ENCODE measurements around the gene BCAS3.

Gene BCAS3

DNA sequence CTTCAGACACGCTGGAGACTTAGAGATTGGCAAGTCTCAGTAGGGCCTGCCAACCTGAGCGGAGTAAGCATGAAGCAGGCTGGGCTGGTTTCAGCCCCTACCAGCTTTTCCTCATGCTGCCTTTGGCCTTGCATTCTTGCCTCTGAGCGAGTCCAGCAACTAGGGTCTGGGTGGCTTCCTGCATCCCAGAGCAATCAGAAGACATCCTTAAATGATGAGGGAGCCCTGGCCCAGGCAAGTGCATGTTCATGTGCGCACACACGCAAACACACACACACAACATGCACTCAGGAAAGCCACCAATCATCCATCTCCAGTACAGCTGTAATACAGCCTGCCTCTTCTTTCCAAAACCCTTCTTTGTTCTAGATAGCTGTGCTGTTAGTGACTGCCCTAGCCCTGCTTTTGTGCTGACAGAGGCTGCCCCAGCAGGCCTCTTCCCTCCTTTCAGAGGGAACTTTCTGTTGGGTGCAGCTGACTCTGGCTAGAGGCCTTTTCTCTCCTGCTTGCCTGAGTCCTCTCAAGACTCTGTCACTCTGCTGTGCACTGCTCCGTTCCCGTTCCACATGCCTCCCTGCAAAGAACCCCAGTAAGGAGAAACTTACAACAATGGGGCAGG is 691.3 kb downstream of the BCAS3 start:
- Mint-ChIP-seq H3K27ac (no peak overlapping the region), H3K9me3 (no peaks in the 10 kb centered on the region), H3K27me3 (no peaks in the 10 kb centered on the region), H3K4me3 (no peak overlapping the region), H3K4me1 (no peaks in the 10 kb centered on the region), H3K36me3 (peaks cover 8% of the 10 kb centered on the region)
- no peak for ATAC-seq

DNA sequence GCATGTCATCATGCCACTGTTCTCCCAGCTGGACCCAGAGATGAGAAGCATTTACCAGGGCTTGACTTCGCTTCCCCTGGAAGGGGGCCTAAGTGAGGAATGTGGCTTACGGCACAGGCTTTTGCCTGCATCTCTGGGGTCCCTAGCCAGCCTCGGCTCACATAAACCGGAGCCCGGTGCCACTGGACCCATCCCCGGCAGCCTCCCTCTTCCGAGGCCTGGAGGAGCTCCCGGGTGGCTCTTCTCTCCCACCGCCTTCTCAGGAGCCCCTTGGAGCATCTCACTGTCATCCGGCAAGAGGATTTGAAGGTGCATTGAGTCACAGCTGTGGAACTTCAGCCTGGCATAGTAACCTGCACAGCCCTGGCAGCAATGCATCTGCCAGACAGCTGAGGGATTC is 692.1 kb downstream of the BCAS3 start:
- no peak for ATAC-seq
- Mint-ChIP-seq H3K4me1 (no peaks in the 10 kb centered on the region), H3K9me3 (no peaks in the 10 kb centered on the region), H3K27ac (no peak overlapping the region), H3K36me3 (peaks cover 8% of the 10 kb centered on the region), H3K27me3 (no peaks in the 10 kb centered on the region), H3K4me3 (no peak overlapping the region)

DNA sequence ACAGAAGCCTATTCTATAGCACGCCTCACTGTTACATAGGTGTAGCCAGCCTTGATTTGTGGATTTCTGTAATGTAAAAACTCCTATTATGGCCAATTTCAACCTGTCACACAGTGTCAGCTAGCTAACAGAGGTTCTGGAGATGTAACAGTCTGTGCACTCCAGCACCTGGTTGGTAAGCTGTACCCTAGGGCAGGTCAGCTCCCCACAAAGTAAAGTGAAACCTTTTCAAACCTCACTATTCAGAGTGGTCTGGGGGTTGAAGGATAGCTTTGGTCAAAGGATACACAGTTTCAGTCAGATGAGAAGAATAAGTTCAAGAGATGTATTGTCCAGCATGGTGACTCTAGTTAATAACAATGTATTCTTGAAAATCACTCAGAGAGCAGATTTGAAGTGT is 693.5 kb downstream of the BCAS3 start:
- H3K9me3 Mint-ChIP-seq, result no peaks in the 10 kb centered on the region
- H3K27me3 Mint-ChIP-seq, result no peaks in the 10 kb centered on the region
- H3K4me3 Mint-ChIP-seq, result no peak overlapping the region
- H3K36me3 Mint-ChIP-seq, result peaks cover 8% of the 10 kb centered on the region
- H3K4me1 Mint-ChIP-seq, result no peaks in the 10 kb centered on the region
- no peak overlapping the region for H3K27ac Mint-ChIP-seq
- no peak for ATAC-seq

DNA sequence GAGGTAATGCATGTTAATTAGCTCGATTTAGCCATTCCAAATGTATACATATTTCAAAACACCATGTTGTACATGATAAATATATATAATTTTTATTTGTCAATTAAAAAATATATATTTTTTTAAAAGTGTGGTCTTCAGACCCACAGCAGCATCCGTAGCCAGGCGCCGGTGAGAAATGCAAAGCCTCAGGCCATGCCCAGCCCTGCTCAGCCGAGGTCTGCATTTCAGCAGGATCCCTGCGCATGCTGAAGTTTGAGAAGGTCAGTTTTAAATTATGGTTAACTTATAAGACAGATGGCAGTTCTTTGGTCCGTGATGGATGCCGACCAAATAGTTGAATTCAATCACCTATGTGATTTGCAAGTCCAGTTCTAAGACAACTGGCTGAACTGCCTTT is 694.0 kb downstream of the BCAS3 start:
- Mint-ChIP-seq H3K36me3 (peaks cover 8% of the 10 kb centered on the region), H3K27me3 (no peaks in the 10 kb centered on the region), H3K4me3 (no peak overlapping the region), H3K4me1 (no peaks in the 10 kb centered on the region), H3K27ac (no peak overlapping the region), H3K9me3 (no peaks in the 10 kb centered on the region)
- ATAC-seq, result no peak

- Mint-ChIP-seq H3K4me3 (no peak overlapping the region), H3K9me3 (no peaks in the 10 kb centered on the region), H3K4me1 (no peaks in the 10 kb centered on the region), H3K36me3 (peaks cover 8% of the 10 kb centered on the region), H3K27ac (no peak overlapping the region), H3K27me3 (no peaks in the 10 kb centered on the region)
- ATAC-seq, result no peak
Observed at GRCh38 chr17:61372436-61372835, 694.8 kb downstream of the BCAS3 start.

DNA sequence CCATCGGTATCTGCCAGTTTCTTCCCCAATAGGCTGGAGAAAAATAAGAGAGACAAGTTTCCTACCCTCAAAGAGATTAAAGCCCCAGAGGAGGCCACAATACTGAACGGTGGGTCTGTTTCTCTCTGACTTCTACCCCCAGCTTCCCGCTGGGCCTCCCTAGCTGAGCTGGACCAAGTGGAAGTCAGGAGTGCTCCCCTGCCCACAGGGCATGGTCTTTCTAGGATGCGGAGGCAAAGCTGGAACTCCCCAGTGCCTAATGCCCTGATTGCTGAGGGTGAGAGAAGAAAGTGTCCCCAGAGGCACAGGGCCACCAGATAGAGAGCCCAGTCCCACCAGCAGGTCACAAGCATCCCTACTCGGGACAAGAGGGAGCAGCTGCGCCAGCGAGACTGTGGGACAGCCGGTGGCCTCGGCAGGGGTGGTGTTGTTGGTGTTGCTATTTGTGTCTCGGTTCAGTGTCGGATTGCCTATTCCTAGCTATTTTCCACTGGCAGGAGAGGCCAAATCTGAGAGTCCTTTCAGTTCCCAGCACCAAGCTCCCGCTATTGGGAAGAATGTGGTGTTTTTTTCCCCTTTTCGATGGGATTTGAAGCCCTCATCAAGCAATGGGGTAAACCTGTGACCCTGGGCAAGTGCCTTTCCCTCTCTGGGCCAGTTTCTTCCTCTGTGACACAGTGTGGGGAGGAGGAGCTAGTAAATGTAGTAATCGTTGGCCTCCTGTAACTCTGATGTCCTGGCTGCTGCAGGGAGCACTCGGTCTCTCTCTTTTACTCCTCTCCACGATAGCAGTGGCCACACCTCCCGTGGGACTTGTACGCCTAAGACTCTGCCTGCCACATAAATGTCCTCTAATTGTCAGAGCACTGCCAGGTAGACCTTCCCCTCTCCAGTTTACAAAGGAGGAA is 699.5 kb downstream of the BCAS3 start:
- Mint-ChIP-seq H3K36me3 (peaks cover 12% of the 10 kb centered on the region), H3K4me1 (no peaks in the 10 kb centered on the region)

DNA sequence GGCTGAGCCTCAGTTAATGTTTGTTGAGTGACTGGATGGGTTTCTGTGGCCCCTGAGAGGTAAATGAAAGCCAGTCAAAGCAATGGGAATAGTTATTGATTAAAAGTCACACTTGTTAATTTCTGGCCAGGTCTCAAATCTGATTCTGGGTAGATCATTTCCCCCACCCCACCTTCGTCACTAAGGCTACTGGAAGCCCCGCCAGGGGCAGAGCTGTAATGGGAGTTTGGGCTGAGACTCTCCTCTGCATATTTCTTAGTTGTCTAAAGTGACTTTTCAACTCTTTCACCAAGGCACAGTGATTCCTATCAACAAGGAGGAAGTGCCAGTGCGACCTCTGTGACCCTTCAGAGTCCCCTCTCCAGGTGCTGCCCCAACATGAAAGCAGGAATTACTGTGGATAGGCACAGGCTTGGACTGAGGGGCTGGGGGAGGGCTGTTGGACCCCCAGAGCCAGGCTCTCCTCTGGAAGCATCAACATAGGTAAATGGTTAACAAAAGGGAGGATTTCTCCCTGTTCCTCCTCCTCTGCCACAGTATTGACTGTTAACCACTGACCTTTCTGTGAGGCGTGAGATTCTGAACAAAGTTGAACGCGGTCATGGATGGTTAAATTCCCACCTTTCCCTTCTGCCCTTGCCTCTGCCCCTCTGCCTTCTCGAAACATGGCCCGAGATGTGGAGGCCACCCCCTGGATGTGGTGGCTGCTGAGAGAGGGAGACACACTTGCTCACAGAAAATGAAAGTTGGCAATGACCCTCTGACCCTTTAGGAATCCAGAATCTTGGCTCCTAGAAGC is 701.2 kb downstream of the BCAS3 start:
- Mint-ChIP-seq H3K4me1 (no peaks in the 10 kb centered on the region), H3K4me3 (no peak overlapping the region), H3K27ac (no peak overlapping the region), H3K36me3 (peaks cover 8% of the 10 kb centered on the region), H3K27me3 (no peaks in the 10 kb centered on the region), H3K9me3 (no peaks in the 10 kb centered on the region)
- no peak for ATAC-seq

More for the DNA sequence above, 699.5 kb downstream of the BCAS3 start:
- no peak for ATAC-seq
- no peaks in the 10 kb centered on the region for H3K9me3 Mint-ChIP-seq
- H3K4me3 Mint-ChIP-seq, result no peak overlapping the region
- no peak overlapping the region for H3K27ac Mint-ChIP-seq
- H3K27me3 Mint-ChIP-seq, result no peaks in the 10 kb centered on the region

GRCh38 chr17:61379457-61380216 is 702.0 kb downstream of the BCAS3 start:
- no peak overlapping the region for H3K27ac Mint-ChIP-seq
- no peaks in the 10 kb centered on the region for H3K4me1 Mint-ChIP-seq
- H3K27me3 Mint-ChIP-seq, result no peaks in the 10 kb centered on the region

DNA sequence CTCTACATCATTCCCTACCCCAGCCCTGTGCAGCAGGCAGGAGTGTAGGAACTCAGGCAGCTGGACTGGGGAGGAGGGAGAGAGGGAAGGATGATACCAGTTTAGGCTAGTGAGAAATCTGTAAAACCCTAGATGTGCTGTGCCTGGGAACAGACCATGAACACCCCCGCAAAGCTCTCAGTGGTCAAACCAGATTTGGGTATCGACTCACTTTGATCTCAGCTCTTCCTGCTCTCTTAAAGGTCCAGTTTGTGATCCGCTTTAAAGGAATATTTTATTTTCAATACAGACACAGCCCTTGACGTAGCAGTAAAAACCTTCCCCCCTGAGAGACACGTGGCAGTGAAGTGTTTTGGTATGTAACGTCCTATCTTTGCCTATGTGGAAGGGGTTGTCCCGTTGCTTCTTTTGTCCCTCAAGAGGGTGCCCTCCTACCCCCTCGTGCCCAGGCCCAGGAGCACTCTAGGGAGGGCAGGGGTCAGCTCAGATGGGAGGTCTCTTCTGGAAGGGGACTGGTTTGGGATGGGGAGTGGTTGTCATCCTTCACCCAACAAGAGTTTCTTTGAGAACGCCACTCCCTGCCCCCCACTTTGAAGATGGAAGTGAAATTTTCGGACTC is 702.7 kb downstream of the BCAS3 start:
- ATAC-seq, result no peak

More at GRCh38 chr17:61379457-61380216, 702.0 kb downstream of the BCAS3 start:
- no peaks in the 10 kb centered on the region for H3K9me3 Mint-ChIP-seq
- ATAC-seq, result no peak
- peaks cover 8% of the 10 kb centered on the region for H3K36me3 Mint-ChIP-seq
- H3K4me3 Mint-ChIP-seq, result no peak overlapping the region

GRCh38 chr17:61380836-61381525 is 703.3 kb downstream of the BCAS3 start:
- Mint-ChIP-seq H3K4me1 (no peaks in the 10 kb centered on the region), H3K27me3 (no peaks in the 10 kb centered on the region), H3K4me3 (no peak overlapping the region), H3K36me3 (peaks cover 8% of the 10 kb centered on the region), H3K9me3 (no peaks in the 10 kb centered on the region), H3K27ac (no peak overlapping the region)
- no peak for ATAC-seq

More for the DNA sequence above, 702.7 kb downstream of the BCAS3 start:
- Mint-ChIP-seq H3K4me1 (no peaks in the 10 kb centered on the region), H3K9me3 (no peaks in the 10 kb centered on the region), H3K36me3 (peaks cover 8% of the 10 kb centered on the region), H3K27me3 (no peaks in the 10 kb centered on the region), H3K4me3 (no peak overlapping the region), H3K27ac (no peak overlapping the region)

DNA sequence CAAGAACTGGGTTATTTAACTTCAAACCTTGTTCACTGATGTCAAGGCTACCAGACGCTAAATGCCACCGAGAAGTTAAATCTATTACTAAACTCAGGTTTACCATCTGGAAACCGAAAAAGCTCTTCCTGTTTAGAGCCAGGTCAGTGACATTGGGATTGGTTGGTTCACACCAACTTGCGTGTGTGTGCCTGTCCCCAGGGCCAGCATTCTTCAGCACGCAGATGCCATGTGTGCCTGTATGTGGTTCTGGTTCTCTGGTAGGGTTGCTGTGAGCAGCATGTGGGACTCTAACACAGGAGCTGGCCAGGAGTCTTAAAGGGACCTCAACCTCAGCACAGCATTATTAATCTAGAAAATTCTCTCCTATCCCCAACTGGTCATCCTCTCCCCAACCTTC is 703.9 kb downstream of the BCAS3 start:
- Mint-ChIP-seq H3K4me3 (no peak overlapping the region), H3K36me3 (peaks cover 8% of the 10 kb centered on the region), H3K4me1 (no peaks in the 10 kb centered on the region), H3K9me3 (no peaks in the 10 kb centered on the region), H3K27me3 (no peaks in the 10 kb centered on the region), H3K27ac (no peak overlapping the region)
- ATAC-seq, result no peak

DNA sequence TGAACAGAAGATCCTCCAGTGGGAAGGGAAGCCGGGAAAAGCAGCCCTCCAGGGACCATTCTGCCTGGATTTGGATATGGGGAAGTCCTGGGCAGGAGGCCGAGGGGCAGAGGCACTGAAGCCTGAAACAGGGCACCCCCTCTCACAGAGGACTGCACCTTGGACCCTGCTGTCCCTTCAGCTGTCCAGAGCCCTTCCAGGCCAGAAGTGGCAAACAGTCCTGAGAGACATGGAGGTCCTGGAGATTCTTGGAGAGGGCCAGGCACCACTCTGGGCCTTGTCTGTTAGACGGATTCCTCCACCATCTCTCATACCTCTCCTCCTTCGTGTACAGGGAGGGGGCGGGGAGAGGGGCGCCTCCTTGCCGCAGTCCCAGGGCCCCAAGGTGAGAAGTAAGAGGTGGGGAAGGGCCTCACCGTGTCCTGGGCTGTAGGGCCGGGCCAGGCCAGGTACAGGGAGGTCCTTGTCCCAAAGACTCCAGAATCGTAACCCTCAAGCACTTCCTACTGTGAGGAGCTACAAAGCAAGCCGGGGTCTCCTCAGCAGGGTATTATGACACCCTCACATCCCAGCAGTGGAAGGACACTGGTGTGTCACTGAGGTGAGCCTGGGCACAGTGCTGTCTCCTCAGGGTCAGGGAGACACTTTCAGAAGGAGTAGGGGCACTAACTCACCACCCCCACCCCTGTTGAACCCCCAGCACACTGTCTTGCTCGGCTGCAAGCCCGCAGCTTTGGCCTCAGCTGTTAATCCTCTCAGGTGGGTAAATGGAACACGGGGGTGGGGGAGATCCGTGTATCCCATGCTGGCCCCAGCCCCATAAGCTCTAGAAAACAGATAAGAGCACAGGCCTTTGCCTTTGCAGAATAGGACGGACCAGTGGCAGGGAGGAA is 705.4 kb downstream of the BCAS3 start:
- H3K4me1 Mint-ChIP-seq, result no peaks in the 10 kb centered on the region
- no peak overlapping the region for H3K27ac Mint-ChIP-seq
- no peak for ATAC-seq

DNA sequence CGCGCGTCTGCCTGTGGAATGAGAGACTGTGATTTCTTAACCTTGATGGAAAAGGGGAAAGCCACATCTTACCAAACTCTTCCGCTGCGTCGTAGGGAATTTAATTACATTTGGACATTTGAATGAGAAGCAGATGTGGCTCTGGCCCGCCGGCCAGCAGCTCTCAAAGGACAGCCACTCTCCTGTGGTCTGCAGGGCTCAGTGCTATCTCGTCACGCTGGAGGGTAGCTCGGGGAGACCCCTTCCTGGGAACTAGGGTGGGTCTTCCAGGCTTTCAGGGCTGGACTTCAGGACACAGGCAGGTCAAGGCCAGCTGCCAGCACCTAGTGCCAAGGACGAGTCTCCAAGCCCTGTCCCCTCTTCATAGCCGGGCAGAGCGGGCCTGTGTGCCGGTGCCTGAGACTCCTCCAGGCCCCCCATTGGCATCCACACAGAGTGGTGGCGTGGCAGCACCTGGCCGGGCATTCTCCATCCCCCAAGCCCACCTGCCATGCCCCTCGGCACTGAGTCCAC is 706.1 kb downstream of the BCAS3 start:
- no peaks in the 10 kb centered on the region for H3K9me3 Mint-ChIP-seq
- H3K27me3 Mint-ChIP-seq, result peaks cover 3% of the 10 kb centered on the region
- no peak overlapping the region for H3K4me3 Mint-ChIP-seq
- peaks cover 8% of the 10 kb centered on the region for H3K36me3 Mint-ChIP-seq
- ATAC-seq, result no peak
- H3K4me1 Mint-ChIP-seq, result no peaks in the 10 kb centered on the region
- H3K27ac Mint-ChIP-seq, result no peak overlapping the region

More for the DNA sequence above, 705.4 kb downstream of the BCAS3 start:
- Mint-ChIP-seq H3K36me3 (peaks cover 8% of the 10 kb centered on the region), H3K27me3 (no peaks in the 10 kb centered on the region), H3K9me3 (no peaks in the 10 kb centered on the region), H3K4me3 (no peak overlapping the region)

Measured in stimulated activated memory B cell treated with anti-CD40 and anti-IgM and Interleukin-4, amounts not matched to agents 10 μg/mL and 1 μg/mL and 100 μg/mL, for 72 hours (primary cell).